GM10248 (cell line): ENCODE results near the gene PLCB4.

Source experiments
- CTCF ChIA-PET: fragments of 300-600 bp; sonication (Branson Sonifier 250); formaldehyde crosslinking; extraction: SDS; loops from one replicate; lab custom pipeline; 2021; ENCODE audit warnings: antibody characterized with exemption; lab: Yijun Ruan, JAX
- POLR2A ChIA-PET: fragments of 350-650 bp; sonication (Branson Sonifier 250); formaldehyde crosslinking; extraction: SDS; loops from one replicate; lab custom pipeline; 2020; ENCODE audit warnings: antibody characterized with exemption; lab: Yijun Ruan, JAX
- DNase-seq: peaks from one replicate; pipeline ENCODE4 v3.0.0; 2012; ENCODE audit errors: extremely low spot score
- CTCF ChIP-seq: IDR thresholded peaks from 2 replicates; pipeline ENCODE4 v1.5.1; 2012; ENCODE audit warnings: mild to moderate bottlenecking, low read depth; ENCODE audit errors: extremely low read depth, missing control alignments, control extremely low read depth

PLCB4 gene

GRCh38 chr20:9161311-9161710 is 92.4 kb downstream of the PLCB4 start:
- ChIA-PET POLR2A (no interaction called here), CTCF (interaction anchor here (1.0 kb wide), 1 partner anchor 27 kb away, joined by 3 read pairs; no protein-coding TSS in a partner anchor)
- TF ChIP-seq CTCF: no peak
- no peak for DNase-seq

GRCh38 chr20:9163251-9163650 is 94.4 kb downstream of the PLCB4 start:
- ChIA-PET CTCF (no interaction called here), POLR2A (no interaction called here)
- no peak for DNase-seq
- no peak for TF ChIP-seq CTCF

- DNase-seq: no peak
- ChIA-PET CTCF (no interaction called here), POLR2A (no interaction called here)
- no peak for TF ChIP-seq CTCF
These were observed 95.1 kb downstream of the PLCB4 start for GRCh38 chr20:9163995-9164394.

DNA sequence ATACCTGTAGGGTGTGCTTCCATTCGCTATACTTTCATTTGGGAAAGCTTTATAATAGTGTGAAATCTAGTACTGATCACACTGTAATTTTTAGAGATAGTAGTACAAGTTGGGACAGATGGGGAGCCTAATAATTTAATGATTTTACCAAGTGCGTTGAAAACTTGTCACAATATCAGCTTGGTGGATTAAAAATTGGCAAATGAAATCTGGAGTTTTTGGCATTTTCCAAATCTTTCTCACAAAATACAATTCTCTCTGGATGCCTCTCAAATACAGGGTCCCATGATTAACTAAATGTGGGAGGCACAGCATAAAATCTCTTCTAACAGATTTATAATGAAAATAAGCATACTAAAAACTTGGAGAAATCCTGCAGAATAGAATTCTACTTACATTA is 96.4 kb downstream of the PLCB4 start:
- DNase-seq: no peak
- TF ChIP-seq CTCF: no peak
- ChIA-PET POLR2A (no interaction called here), CTCF (no interaction called here)

DNA sequence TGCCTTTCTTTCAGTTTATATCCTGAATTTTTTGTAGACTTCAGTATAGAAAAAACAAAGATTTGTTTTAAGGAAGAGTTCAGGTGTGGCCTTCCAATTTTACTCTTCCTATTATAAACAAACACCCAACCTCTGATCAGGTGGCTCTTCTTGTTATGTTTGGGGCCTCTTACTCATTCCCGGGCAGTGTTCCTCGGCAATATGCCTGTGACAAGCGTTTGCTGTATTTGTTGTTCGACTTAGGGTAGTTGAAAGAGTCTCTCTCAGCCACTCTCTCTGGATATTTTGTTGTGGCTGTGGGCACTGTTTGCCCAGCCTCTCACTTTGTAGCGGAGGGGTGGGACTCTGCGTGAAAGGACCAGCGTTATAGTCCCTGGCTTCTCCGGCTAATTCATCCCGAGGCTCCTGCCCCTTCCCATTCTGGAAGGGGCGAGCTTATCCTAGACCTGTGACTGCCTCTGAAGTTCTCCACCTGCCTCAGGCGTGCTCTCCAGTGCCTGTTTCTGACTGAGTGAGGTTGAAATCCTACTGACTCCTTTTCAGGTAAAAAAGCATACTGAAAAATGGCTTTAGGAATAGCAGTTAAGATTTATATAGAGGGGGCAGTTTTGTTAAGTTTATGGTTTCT is 97.4 kb downstream of the PLCB4 start:
- no peak for TF ChIP-seq CTCF
- ChIA-PET CTCF (no interaction called here), POLR2A (no interaction called here)
- DNase-seq: no peak

- CTCF ChIA-PET: interaction anchor here (1.4 kb wide), 1 partner anchor 12 kb away, joined by 3 read pairs; no protein-coding TSS in a partner anchor
- TF ChIP-seq CTCF: no peak
- POLR2A ChIA-PET: no interaction called here
- DNase-seq: no peak
These were observed 100.5 kb downstream of the PLCB4 start for GRCh38 chr20:9169409-9169808.

DNA sequence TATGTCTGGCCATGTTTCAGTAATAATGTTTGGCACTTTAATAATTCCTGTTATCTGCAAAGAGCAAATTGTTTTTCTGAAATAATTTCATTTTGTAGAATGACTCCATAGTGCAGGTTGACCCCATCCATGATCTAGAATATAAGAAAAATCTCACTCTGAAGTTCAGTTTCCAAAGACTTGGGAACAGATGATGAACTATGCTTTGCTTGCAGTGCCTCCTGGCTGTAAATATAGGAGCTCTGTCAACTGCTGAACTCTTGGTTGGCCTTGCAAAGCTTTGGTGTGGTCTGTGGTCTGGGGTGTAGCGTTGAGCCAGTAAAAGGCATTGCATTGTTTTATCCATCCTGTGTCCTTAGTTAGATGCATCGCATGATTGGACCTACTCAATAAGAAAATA is 104.0 kb downstream of the PLCB4 start:
- POLR2A ChIA-PET: no interaction called here

More for the DNA sequence above, 104.0 kb downstream of the PLCB4 start:
- TF ChIP-seq CTCF: peak; percentile 4
- CTCF ChIA-PET: no interaction called here
- no peak for DNase-seq
